GM18870 (cell line): ENCODE results near the gene TXNRD3.
"Not testable (repeated sequence)": the region's sequence is repeated elsewhere in the genome, so short reads cannot be mapped to it uniquely, and the experiment has no call there.

Source experiments
- ATAC-seq: cut with Tn5 transposase; IDR thresholded peaks from one replicate; pipeline ENCODE4 v1.9.1; 2021; ENCODE audit warnings: moderate library complexity; ENCODE audit not compliant: unreplicated experiment

The TXNRD3 gene

GRCh38 chr3:126606001-126606400 is 48.9 kb downstream of the TXNRD3 start:
- ATAC-seq, result no peak

- ATAC-seq, result no peak
Measured at GRCh38 chr3:126604691-126605090, 50.2 kb downstream of the TXNRD3 start.

GRCh38 chr3:126599101-126599500 is 55.8 kb downstream of the TXNRD3 start:
- ATAC-seq, result no peak

GRCh38 chr3:126595479-126595878 is 59.4 kb downstream of the TXNRD3 start:
- ATAC-seq, result not testable (repeated sequence)

- not testable (repeated sequence) for ATAC-seq
Measured at GRCh38 chr3:126591515-126591914, 63.4 kb downstream of the TXNRD3 start.

- no peak for ATAC-seq
Measured at GRCh38 chr3:126582311-126582710, 72.6 kb downstream of the TXNRD3 start.

- ATAC-seq, result no peak
Measured at GRCh38 chr3:126581569-126581968, 73.4 kb downstream of the TXNRD3 start.

- no peak for ATAC-seq
Measured at GRCh38 chr3:126580746-126581145, 74.2 kb downstream of the TXNRD3 start.

GRCh38 chr3:126578702-126579101 is 76.2 kb downstream of the TXNRD3 start:
- ATAC-seq, result no peak

GRCh38 chr3:126577261-126577660 is 77.7 kb downstream of the TXNRD3 start:
- no peak for ATAC-seq

GRCh38 chr3:126573492-126574117 is 81.3 kb downstream of the TXNRD3 start:
- no peak for ATAC-seq

- no peak for ATAC-seq
Measured at GRCh38 chr3:126571078-126571477, 83.8 kb downstream of the TXNRD3 start.

- ATAC-seq, result no peak
Measured at GRCh38 chr3:126570103-126570541, 84.8 kb downstream of the TXNRD3 start.

GRCh38 chr3:126569390-126569975 is 85.4 kb downstream of the TXNRD3 start:
- ATAC-seq, result no peak

- ATAC-seq, result no peak
Measured at GRCh38 chr3:126568776-126569342, 86.1 kb downstream of the TXNRD3 start.

GRCh38 chr3:126567696-126568438 is 87.1 kb downstream of the TXNRD3 start:
- no peak for ATAC-seq

GRCh38 chr3:126562737-126563276 is 92.1 kb downstream of the TXNRD3 start:
- ATAC-seq, result no peak

GRCh38 chr3:126558336-126559071 is 96.4 kb downstream of the TXNRD3 start, which contains the start of gene C3orf22:
C3orf22 (minus strand) TSS chr3:126558932; CDS start chr3:126553390, 5,542 bp downstream.
- ATAC-seq, result no peak

- ATAC-seq, result no peak
Measured at GRCh38 chr3:126557761-126558160, 97.2 kb downstream of the TXNRD3 start.

GRCh38 chr3:126557415-126557745 is 97.5 kb downstream of the TXNRD3 start:
- no peak for ATAC-seq
